ENCODE measurements around the gene SIRT2. TPM values are rescaled to one million over a fixed set of nuclear protein-coding genes. Genes with fewer than 3 reads are reported as not detected.
"Not testable (repeated sequence)": the region's sequence is repeated elsewhere in the genome, so short reads cannot be mapped to it uniquely, and the experiment has no call there.

The SIRT2 gene
- total RNA-seq, 1 donor from 2014 or later: 94.4 TPM

- ATAC-seq (no peak), DNase-seq (no peak)
- intact Hi-C loops (cut with micrococcal nuclease): no loop called here
Measured at GRCh38 chr19:38875656-38876395, 23.6 kb downstream of the SIRT2 start.

GRCh38 chr19:38873400-38873799 lies 26.0 kb downstream of the SIRT2 start:
- intact Hi-C loops (cut with micrococcal nuclease); ATAC-seq; DNase-seq: not testable (repeated sequence)

GRCh38 chr19:38870612-38871011 lies 28.8 kb downstream of the SIRT2 start:
- intact Hi-C loops (cut with micrococcal nuclease): no loop called here
- DNase-seq: no peak
- ATAC-seq: no peak

GRCh38 chr19:38869836-38870607 lies 29.4 kb downstream of the SIRT2 start:
- DNase-seq (peak; percentile 96), ATAC-seq (peak; percentile 97)
- intact Hi-C loops (cut with micrococcal nuclease): no loop called here

GRCh38 chr19:38869160-38869835 lies 30.1 kb downstream of the SIRT2 start:
- intact Hi-C loops (cut with micrococcal nuclease): no loop called here
- ATAC-seq: peak; percentile 31
- peak; percentile 50 for DNase-seq

- intact Hi-C loops (cut with micrococcal nuclease): no loop called here
- no peak for ATAC-seq
- no peak for DNase-seq
Measured at GRCh38 chr19:38868551-38868950, 30.9 kb downstream of the SIRT2 start.

- intact Hi-C loops (cut with micrococcal nuclease): no loop called here
- DNase-seq (no peak), ATAC-seq (no peak)
Measured at GRCh38 chr19:38867171-38867780, 32.1 kb downstream of the SIRT2 start.

GRCh38 chr19:38862321-38863059 lies 36.9 kb downstream of the SIRT2 start:
- intact Hi-C loops (cut with micrococcal nuclease): no loop called here

GRCh38 chr19:38861368-38861767 lies 38.0 kb downstream of the SIRT2 start:
- intact Hi-C loops (cut with micrococcal nuclease): no loop called here
- ATAC-seq: no peak
- no peak for DNase-seq

More at GRCh38 chr19:38862321-38863059, 36.9 kb downstream of the SIRT2 start:
- no peak for DNase-seq
- ATAC-seq: peak; percentile 87

GRCh38 chr19:38859631-38860204 lies 39.7 kb downstream of the SIRT2 start:
- DNase-seq; ATAC-seq; intact Hi-C loops (cut with micrococcal nuclease): not testable (repeated sequence)

- intact Hi-C loops (cut with micrococcal nuclease): no loop called here
- ATAC-seq: no peak
- DNase-seq: no peak
Measured at GRCh38 chr19:38856813-38857212, 42.6 kb downstream of the SIRT2 start.

- ATAC-seq; DNase-seq; intact Hi-C loops (cut with micrococcal nuclease): not testable (repeated sequence)
Measured at GRCh38 chr19:38855751-38856150, 43.7 kb downstream of the SIRT2 start.

GRCh38 chr19:38854961-38855360 lies 44.5 kb downstream of the SIRT2 start:
- ATAC-seq; intact Hi-C loops (cut with micrococcal nuclease): not testable (repeated sequence)

GRCh38 chr19:38853214-38853613 lies 46.2 kb downstream of the SIRT2 start:
- ATAC-seq (no peak), DNase-seq (no peak)
- intact Hi-C loops (cut with micrococcal nuclease): no loop called here

More at GRCh38 chr19:38854961-38855360, 44.5 kb downstream of the SIRT2 start:
- DNase-seq: not testable (repeated sequence)

- DNase-seq (peak; percentile 64), ATAC-seq (no peak)
- intact Hi-C loops (cut with micrococcal nuclease): no loop called here
Measured at GRCh38 chr19:38852231-38853044, 47.0 kb downstream of the SIRT2 start.

- ATAC-seq (peak; percentile 59), DNase-seq (peak; percentile 97)
- intact Hi-C loops (cut with micrococcal nuclease): no loop called here
Measured at GRCh38 chr19:38851622-38852230, 47.7 kb downstream of the SIRT2 start.

- peak; percentile 56 for DNase-seq
- intact Hi-C loops (cut with micrococcal nuclease): no loop called here
- ATAC-seq: no peak
Measured at GRCh38 chr19:38850976-38851621, 48.3 kb downstream of the SIRT2 start.
